NB4 (cell line): ENCODE results near the gene ARMH4.

Source experiments
- POLR2A ChIP-seq: IDR thresholded peaks from 2 replicates; pipeline ENCODE4 v1.6.1; 2011; ENCODE audit warnings: mild to moderate bottlenecking; ENCODE audit not compliant: insufficient read length; ENCODE audit errors: extremely low read depth
- TF ChIP-seq, protein P1 (sequence below): IDR thresholded peaks from one replicate; pipeline ENCODE4 v1.5.1; 2012; ENCODE audit warnings: low read depth, low read length

DNA sequence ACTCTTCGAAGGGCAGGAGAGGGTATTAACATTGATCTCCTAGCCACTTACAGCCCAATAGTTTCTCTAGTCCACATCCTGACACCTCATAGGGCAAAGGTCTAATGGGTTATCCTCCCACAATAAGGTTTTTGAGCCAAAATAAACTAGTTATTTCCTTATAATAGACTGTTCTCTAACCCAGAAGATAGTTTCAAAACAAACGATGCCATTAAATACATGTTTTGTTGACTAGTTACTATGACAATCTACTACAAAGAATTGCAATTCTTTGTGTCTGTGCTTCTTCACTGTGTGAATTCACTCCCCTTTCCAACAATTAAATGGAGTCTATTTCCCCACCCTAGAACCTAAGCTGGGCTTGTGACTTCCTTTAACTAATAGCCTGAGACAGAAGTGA, 41.5 kb upstream of the ARMH4 start:
- TF ChIP-seq POLR2A, result no peak
- TF ChIP-seq, protein P1, sequence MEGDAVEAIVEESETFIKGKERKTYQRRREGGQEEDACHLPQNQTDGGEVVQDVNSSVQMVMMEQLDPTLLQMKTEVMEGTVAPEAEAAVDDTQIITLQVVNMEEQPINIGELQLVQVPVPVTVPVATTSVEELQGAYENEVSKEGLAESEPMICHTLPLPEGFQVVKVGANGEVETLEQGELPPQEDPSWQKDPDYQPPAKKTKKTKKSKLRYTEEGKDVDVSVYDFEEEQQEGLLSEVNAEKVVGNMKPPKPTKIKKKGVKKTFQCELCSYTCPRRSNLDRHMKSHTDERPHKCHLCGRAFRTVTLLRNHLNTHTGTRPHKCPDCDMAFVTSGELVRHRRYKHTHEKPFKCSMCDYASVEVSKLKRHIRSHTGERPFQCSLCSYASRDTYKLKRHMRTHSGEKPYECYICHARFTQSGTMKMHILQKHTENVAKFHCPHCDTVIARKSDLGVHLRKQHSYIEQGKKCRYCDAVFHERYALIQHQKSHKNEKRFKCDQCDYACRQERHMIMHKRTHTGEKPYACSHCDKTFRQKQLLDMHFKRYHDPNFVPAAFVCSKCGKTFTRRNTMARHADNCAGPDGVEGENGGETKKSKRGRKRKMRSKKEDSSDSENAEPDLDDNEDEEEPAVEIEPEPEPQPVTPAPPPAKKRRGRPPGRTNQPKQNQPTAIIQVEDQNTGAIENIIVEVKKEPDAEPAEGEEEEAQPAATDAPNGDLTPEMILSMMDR, result no peak
